K562 treated with DMSO at 1 percent for 48 hours (cell line): ENCODE data around the gene FCGBP. TPM values are rescaled to one million over a fixed set of nuclear protein-coding genes. Genes with fewer than 3 reads are reported as not detected.

ENCODE experiments used
- total RNA-seq: library from RNA; unstranded; fragments of 300-600 nt; gene quantifications from 2 replicates; pipeline ENCODE4 v1.2.3, GENCODE V29; 2022; ENCODE audit warnings: low replicate concordance; ENCODE audit errors: extremely low read depth

FCGBP gene
- total RNA-seq, result not detected in 2 replicates

DNA sequence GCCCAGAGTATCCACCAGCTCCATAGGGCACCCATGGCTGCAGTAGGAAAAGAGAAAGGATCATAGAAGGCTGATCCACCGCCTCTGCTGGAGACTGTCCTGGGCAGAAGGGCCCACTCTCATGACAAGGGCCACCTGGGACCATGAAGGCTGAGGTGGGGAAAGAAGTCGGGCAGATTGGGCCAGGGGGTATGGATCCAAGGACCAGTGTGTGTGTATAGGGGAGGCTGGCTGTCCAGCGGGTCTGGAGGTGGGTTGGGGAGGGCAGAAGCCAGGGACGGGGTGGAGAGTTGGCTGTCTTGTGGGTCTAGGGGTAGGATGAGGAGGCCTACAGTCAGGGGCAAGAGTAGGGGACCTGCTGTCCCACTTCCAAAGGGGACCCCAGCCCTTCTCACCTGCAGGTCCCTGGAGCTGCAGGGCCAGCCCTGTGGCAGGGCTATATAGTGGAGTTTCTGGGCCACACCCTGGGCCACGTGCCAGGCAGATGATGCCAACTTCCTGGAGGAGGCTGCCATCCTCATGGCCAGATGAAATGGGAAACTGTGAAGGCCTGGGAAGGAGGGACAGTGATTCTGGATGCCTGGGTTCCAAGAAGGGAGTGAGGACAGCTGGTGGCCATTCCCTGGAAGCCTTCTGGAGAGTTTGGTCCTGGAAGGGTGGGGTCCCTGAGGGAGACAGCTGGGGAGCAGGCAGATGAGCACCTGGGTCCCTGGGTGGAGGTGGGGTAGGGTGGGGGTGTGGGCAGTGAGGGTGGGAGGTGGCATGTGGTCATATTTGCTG is at the start of gene FCGBP:
Gene FCGBP, minus strand, starts transcription at position 51 of the 780 bp plus-strand sequence.

DNA sequence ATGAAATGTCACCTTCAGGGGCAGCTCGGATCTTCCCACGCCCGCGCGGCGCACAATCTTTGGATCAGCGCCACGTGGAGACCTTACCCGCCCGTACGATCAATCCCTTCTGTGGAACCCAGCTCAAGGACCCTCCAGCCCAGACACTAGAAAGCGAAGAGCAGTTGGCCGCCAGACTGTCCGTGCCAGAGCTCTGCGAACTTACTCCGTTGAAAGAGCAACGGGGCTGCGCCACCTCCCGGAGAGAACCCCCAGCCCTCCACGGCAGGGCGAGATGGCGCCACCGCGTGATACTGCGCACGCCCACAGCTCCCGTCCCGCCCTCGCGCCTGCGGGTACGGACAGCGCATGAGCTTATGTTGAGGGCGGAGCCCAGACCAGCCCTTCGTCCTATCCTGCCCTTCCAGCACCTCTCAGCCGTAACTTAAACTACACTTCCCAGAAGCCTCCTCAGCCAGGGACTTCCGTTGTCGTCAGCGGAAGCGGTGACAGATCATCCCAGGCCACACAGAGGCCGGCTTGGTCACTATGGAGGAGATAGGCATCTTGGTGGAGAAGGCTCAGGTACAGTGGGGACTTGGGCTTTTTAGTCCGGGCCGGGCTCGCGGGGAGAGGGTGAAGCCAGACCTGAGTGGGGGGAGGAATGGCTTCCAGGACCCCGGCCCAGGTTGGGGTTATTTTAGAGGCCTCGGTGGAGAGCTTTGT is 36.4 kb upstream of the FCGBP start, which contains the start of gene PSMC4:
Gene PSMC4, plus strand, starts transcription at position 491 of the 705 bp plus-strand sequence. Its CDS starts 38 bp downstream, at position 529.

Other genes with a start within 250 kb of the FCGBP start
- gene LGALS14, start 230.2 kb downstream of the FCGBP start, total RNA-seq, result not detected in 2 replicates
- not detected in 2 replicates for gene CLC, start 196.6 kb downstream of the FCGBP start, total RNA-seq
- gene LEUTX, start 155.8 kb downstream of the FCGBP start, total RNA-seq, result not detected in 2 replicates
- gene DYRK1B, start 100.5 kb downstream of the FCGBP start, total RNA-seq, result not detected in 2 replicates
- not detected in 2 replicates for gene FBL, start 88.3 kb downstream of the FCGBP start, total RNA-seq
- not detected in 2 replicates for gene PSMC4, start 36.5 kb upstream of the FCGBP start, total RNA-seq
- not detected in 2 replicates for gene ZNF546, start 62.4 kb upstream of the FCGBP start, total RNA-seq
- gene ZNF780B, start 121.6 kb upstream of the FCGBP start, total RNA-seq, result not detected in 2 replicates
- gene ZNF780A, start 156.3 kb upstream of the FCGBP start, total RNA-seq, result not detected in 2 replicates